Measurements from ENCODE around the gene IL18BP.

Gene IL18BP

GRCh38 chr11:72005347-72006260 is 6.9 kb downstream of the IL18BP start:
- TF ChIP-seq CTCF (IDR thresholded peaks at IDR 0.05; ENCODE audit: low read length, missing control alignments): no peak
- H3K4me3 ChIP-seq (replicated peaks; ENCODE audit: low read depth, low read length): no peak overlapping the region
- DNase-seq (ENCODE audit: low read depth): no peak

GRCh38 chr11:72006309-72007088 is 7.8 kb downstream of the IL18BP start:
- no peak for DNase-seq (ENCODE audit: low read depth)
- no peak overlapping the region for H3K4me3 ChIP-seq (replicated peaks; ENCODE audit: low read depth, low read length)
- no peak for TF ChIP-seq CTCF (IDR thresholded peaks at IDR 0.05; ENCODE audit: low read length, missing control alignments)

GRCh38 chr11:72007089-72007476 is 8.4 kb downstream of the IL18BP start:
- TF ChIP-seq CTCF (IDR thresholded peaks at IDR 0.05; ENCODE audit: low read length, missing control alignments): no peak
- DNase-seq (ENCODE audit: low read depth): no peak
- no peak overlapping the region for H3K4me3 ChIP-seq (replicated peaks; ENCODE audit: low read depth, low read length)

- TF ChIP-seq CTCF (IDR thresholded peaks at IDR 0.05; ENCODE audit: low read length, missing control alignments): no peak
- no peak overlapping the region for H3K4me3 ChIP-seq (replicated peaks; ENCODE audit: low read depth, low read length)
- no peak for DNase-seq (ENCODE audit: low read depth)
Measured at GRCh38 chr11:72007587-72007986, 8.9 kb downstream of the IL18BP start.

GRCh38 chr11:72008728-72009127 is 10.0 kb downstream of the IL18BP start:
- no peak overlapping the region for H3K4me3 ChIP-seq (replicated peaks; ENCODE audit: low read depth, low read length)
- no peak for TF ChIP-seq CTCF (IDR thresholded peaks at IDR 0.05; ENCODE audit: low read length, missing control alignments)
- DNase-seq (ENCODE audit: low read depth): no peak

- no peak for TF ChIP-seq CTCF (IDR thresholded peaks at IDR 0.05; ENCODE audit: low read length, missing control alignments)
- H3K4me3 ChIP-seq (replicated peaks; ENCODE audit: low read depth, low read length): no peak overlapping the region
- no peak for DNase-seq (ENCODE audit: low read depth)
Measured at GRCh38 chr11:72009156-72009555, 10.4 kb downstream of the IL18BP start.

All from fibroblast of pulmonary artery (primary cell).